Type B pancreatic cell (in vitro differentiated cells): ENCODE measurements around the gene PRIM1. TPM values are rescaled to one million over a fixed set of nuclear protein-coding genes. Genes with fewer than 3 reads are reported as not detected.
A peak's percentile ranks its signal among the peaks of the same experiment; 100 is the strongest.

Source experiments
- DNase-seq: peaks from one replicate; pipeline ENCODE4 v3.0.0; 2021; ENCODE audit warnings: mixed read lengths; ENCODE audit not compliant: unreplicated experiment; ENCODE audit errors: extremely low spot score
- H3K27ac Mint-ChIP-seq: 2 replicates; pipeline ENCODE4 v1.8.0; 2021; ENCODE audit warnings: mild to moderate bottlenecking, mixed read lengths
- H3K27me3 Mint-ChIP-seq: 2 replicates; pipeline ENCODE4 v1.8.0; 2021; ENCODE audit warnings: mixed read lengths
- H3K36me3 Mint-ChIP-seq: 2 replicates; pipeline ENCODE4 v1.8.0; 2021; ENCODE audit warnings: mixed read lengths
- H3K4me1 Mint-ChIP-seq: one replicate; pipeline ENCODE4 v1.8.0; 2021; ENCODE audit warnings: mixed read lengths; ENCODE audit not compliant: unreplicated experiment
- H3K4me3 Mint-ChIP-seq: 2 replicates; pipeline ENCODE4 v1.8.0; 2021; ENCODE audit warnings: mild to moderate bottlenecking, mixed read lengths
- H3K9me3 Mint-ChIP-seq: 2 replicates; pipeline ENCODE4 v1.8.0; 2021; ENCODE audit warnings: mixed read lengths
- CTCF ChIP-seq: fragments of 200-600 bp; sonication (generic); conservative IDR thresholded peaks from 2 replicates; pipeline ENCODE4 v1.5.0; 2021; ENCODE audit warnings: antibody characterized with exemption, mild to moderate bottlenecking
- total RNA-seq: library from RNA; stranded (reverse); gene quantifications from 2 replicates; pipeline ENCODE4 v1.2.1, GENCODE V29; 2021; ENCODE audit warnings: low replicate concordance

PRIM1 gene
- total RNA-seq, 1 donor from 2014 or later: 27.0 TPM

- Mint-ChIP-seq H3K4me1 (peaks cover 21% of the 10 kb centered on the region), H3K36me3 (peaks cover 21% of the 10 kb centered on the region)
Measured at GRCh38 chr12:56688846-56689109, 63.3 kb downstream of the PRIM1 start.

GRCh38 chr12:56688129-56688845, 63.8 kb downstream of the PRIM1 start, which contains the start of gene PTGES3:
Gene PTGES3 (minus strand): TSS chr12:56688284. CDS start chr12:56687999, 285 bp downstream.
- H3K27ac Mint-ChIP-seq: peak within 1 kb of the TSS; percentile 99
- DNase-seq: peak; percentile 99
- no peaks in the 10 kb centered on the region for H3K27me3 Mint-ChIP-seq
- peaks cover 21% of the 10 kb centered on the region for H3K36me3 Mint-ChIP-seq
- peaks cover 3% of the 10 kb centered on the region for H3K9me3 Mint-ChIP-seq
- no peak for TF ChIP-seq CTCF
- peaks cover 21% of the 10 kb centered on the region for H3K4me1 Mint-ChIP-seq
- H3K4me3 Mint-ChIP-seq: peak within 1 kb of the TSS; percentile 99

More at GRCh38 chr12:56688846-56689109, 63.3 kb downstream of the PRIM1 start:
- no peak for DNase-seq
- Mint-ChIP-seq H3K9me3 (peaks cover 3% of the 10 kb centered on the region), H3K27ac (peak overlapping the region; percentile 99), H3K4me3 (peak overlapping the region; percentile 99), H3K27me3 (no peaks in the 10 kb centered on the region)
- TF ChIP-seq CTCF: no peak

DNA sequence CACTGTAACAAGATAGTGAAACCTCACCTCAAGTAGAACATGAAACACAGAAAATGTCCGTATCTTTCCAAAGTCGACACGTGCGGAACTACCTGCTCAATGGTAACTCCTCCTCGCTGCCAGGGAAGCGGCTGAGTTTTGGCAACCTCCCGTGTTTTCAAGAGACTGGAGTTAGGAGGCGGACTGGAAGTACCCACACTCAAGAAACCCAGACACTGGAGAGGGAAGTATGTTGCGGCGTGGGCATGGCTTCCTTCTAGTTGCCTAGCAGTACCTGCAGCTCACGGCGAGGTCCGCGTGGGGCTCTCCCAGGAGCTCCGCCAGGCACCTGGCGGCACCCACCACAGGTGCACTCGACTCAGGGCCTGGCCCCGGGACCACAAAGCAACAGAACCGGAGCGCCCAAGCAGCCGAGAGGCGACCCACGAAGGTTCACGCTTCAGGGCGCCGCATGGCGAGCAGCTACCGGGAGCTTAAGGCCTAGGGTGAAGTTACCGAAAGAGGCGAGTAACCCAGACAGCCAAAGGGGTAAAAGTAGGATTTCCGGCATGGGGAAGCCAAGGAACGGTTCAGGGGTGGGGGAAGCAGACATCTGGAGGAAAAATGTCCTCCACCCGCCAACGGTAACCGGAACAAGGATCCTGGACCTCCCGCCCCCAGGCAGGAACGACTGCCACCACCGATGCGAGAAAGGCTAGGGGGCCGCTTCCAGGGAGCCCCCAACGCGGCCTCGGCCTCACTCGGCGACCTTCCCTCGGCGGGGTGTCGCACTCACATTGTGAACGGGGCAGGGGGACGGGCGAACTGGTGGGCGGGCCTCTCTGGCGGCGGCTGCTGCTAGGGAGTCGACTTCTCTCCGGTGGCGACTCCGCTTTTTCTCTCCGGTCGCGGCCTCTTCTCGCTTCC, 64.6 kb downstream of the PRIM1 start:
- H3K4me3 Mint-ChIP-seq: peak overlapping the region; percentile 99
- DNase-seq: no peak
- no peak for TF ChIP-seq CTCF
- peak overlapping the region; percentile 99 for H3K27ac Mint-ChIP-seq
- no peaks in the 10 kb centered on the region for H3K27me3 Mint-ChIP-seq
- peaks cover 3% of the 10 kb centered on the region for H3K9me3 Mint-ChIP-seq
- H3K4me1 Mint-ChIP-seq: peaks cover 21% of the 10 kb centered on the region
- peaks cover 21% of the 10 kb centered on the region for H3K36me3 Mint-ChIP-seq

GRCh38 chr12:56684745-56685359, 67.3 kb downstream of the PRIM1 start:
- Mint-ChIP-seq H3K27me3 (no peaks in the 10 kb centered on the region), H3K9me3 (peaks cover 3% of the 10 kb centered on the region), H3K27ac (peak overlapping the region; percentile 88), H3K36me3 (peaks cover 21% of the 10 kb centered on the region), H3K4me3 (peak overlapping the region; percentile 99), H3K4me1 (peaks cover 21% of the 10 kb centered on the region)
- DNase-seq: no peak
- TF ChIP-seq CTCF: no peak

DNA sequence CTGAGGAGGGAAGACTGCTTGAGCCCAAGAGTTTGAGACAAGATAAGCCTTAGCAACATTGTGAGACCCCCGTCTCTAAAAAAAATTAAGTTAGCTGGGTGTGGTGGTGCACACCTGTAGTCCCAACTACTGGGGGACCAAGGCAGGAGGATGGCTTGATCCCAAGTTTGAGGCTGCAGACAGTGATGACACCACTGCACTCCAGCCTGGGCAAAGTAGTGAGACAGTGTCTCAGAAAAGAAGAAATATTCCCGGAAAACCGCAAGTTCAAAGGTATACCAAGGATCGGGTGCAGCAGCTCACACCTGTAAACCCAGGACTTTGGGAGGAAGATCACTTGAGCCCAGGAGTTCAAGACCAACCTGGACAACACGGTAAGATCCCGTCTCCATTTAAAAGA, 69.8 kb downstream of the PRIM1 start:
- peak overlapping the region; percentile 57 for H3K27ac Mint-ChIP-seq
- peaks cover 24% of the 10 kb centered on the region for H3K36me3 Mint-ChIP-seq
- H3K4me3 Mint-ChIP-seq: no peak overlapping the region
- H3K9me3 Mint-ChIP-seq: peaks cover 3% of the 10 kb centered on the region
- TF ChIP-seq CTCF: no peak
- no peak for DNase-seq
- peaks cover 17% of the 10 kb centered on the region for H3K4me1 Mint-ChIP-seq
- no peaks in the 10 kb centered on the region for H3K27me3 Mint-ChIP-seq

Other genes with a start within 250 kb of the PRIM1 start
- gene RBMS2, start 230.5 kb downstream of the PRIM1 start, total RNA-seq: 42.7 and 45.9 TPM in 2 replicates
- 108 and 112 TPM in 2 replicates for gene BAZ2A, start 122.0 kb downstream of the PRIM1 start, total RNA-seq
- gene ATP5F1B, start 106.3 kb downstream of the PRIM1 start, total RNA-seq: 692 and 828 TPM in 2 replicates
- 219 and 222 TPM in 2 replicates for gene PTGES3, start 64.0 kb downstream of the PRIM1 start, total RNA-seq
- 988 and 997 TPM in 2 replicates for gene NACA, start 27.0 kb downstream of the PRIM1 start, total RNA-seq
- gene HSD17B6, start 11.0 kb upstream of the PRIM1 start, total RNA-seq: 0.79 and 1.9 TPM in 2 replicates
- gene SDR9C7, start 182.1 kb upstream of the PRIM1 start, total RNA-seq: 0.22 and 0.26 TPM in 2 replicates
- gene RDH16, start 205.3 kb upstream of the PRIM1 start, total RNA-seq: 0.43 and 0.68 TPM in 2 replicates